ENCODE measurements around the gene ZNF398. TPM values are rescaled to one million over a fixed set of nuclear protein-coding genes. Genes with fewer than 3 reads are reported as not detected.

ZNF398 gene
- total and polyA plus RNA-seq, 10 of the 15 experiments (the other 5 are each of a cell fraction or from before 2014, with no cell fraction given), result 2.3 to 15.3 (median 10.0) TPM

GRCh38 chr7:149195180-149196150 is 48.2 kb downstream of the ZNF398 start, which contains the start of gene ZNF282 (continued):
- TF ChIP-seq SPI1 (IDR thresholded peaks at IDR 0.05; ENCODE audit: borderline replicate concordance, insufficient read depth, low read depth, low read length) (0 out of 2 replicates have a peak, but pooled peaks have one; percentile 1), NFYB (IDR thresholded peaks at IDR 0.05; ENCODE audit: insufficient read depth, low read depth, low read length) (0 out of 2 replicates have a peak, but pooled peaks have one; percentile 34), NR2F1 (conservative IDR thresholded peaks at IDR 0.05) (peak; percentile 60; the same call in 1 of the 2 replicates), ESRRA (IDR thresholded peaks at IDR 0.05; ENCODE audit: low read length) (peak; percentile 67; the same call in 1 of the 2 replicates), TCF12 (IDR thresholded peaks at IDR 0.05; ENCODE audit: low read depth, low read length) (peak; percentile 46; the same call in 1 of the 2 replicates), HDGF (IDR thresholded peaks at IDR 0.05) (0 out of 2 replicates have a peak, but pooled peaks have one; percentile 52), CEBPZ (IDR thresholded peaks at IDR 0.05; ENCODE audit: low read depth, low read length) (no peak), SMAD1 (IDR thresholded peaks at IDR 0.05; ENCODE audit: low read depth, partially characterized antibody) (no peak), ZSCAN29 (IDR thresholded peaks at IDR 0.05) (peak; percentile 71; the same call in 1 of the 2 replicates), SIX5 (IDR thresholded peaks at IDR 0.05; ENCODE audit: low read depth, low read length, severe bottlenecking) (no peak), RUNX3 (IDR thresholded peaks at IDR 0.05; ENCODE audit: low read length) (0 out of 2 replicates have a peak, but pooled peaks have one; percentile 3), NBN (IDR thresholded peaks at IDR 0.05) (peak; percentile 81; the same call in 1 of the 2 replicates)
